Activated gamma-delta T cell treated with anti-CD3 and anti-CD28 coated beads, Interleukin-2, amount 50 U/mL, for 16 hours (primary cell): ENCODE data around the gene PRR5L.
A peak's percentile ranks its signal among the peaks of the same experiment; 100 is the strongest.

Source experiments
- DNase-seq: peaks from one replicate; pipeline ENCODE4 v3.0.0-alpha.2; 2020; ENCODE audit warnings: low read depth

PRR5L gene

GRCh38 chr11:36402568-36403170 lies 106.6 kb downstream of the PRR5L start:
- DNase-seq = no peak

DNA sequence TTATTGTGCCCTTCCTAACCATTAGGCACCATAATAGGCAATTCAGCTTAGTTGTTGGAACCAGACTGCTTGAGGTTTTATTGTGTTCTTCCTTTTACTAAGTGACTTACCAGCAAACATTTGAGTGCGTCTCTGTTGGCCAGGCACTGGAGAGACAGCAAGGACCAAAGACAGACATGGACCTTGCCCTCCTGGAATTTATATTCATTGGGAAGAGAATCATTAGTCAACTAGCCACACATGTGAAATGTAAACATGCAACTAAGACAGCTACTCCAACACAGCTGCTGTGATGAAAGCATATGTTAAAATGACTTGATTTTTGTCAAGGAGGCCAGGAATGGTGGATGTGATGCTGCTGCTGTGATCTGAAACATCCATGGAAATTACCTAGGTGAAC lies 107.6 kb downstream of the PRR5L start:
- no peak for DNase-seq

GRCh38 chr11:36404831-36405230 lies 108.7 kb downstream of the PRR5L start:
- DNase-seq = no peak

DNA sequence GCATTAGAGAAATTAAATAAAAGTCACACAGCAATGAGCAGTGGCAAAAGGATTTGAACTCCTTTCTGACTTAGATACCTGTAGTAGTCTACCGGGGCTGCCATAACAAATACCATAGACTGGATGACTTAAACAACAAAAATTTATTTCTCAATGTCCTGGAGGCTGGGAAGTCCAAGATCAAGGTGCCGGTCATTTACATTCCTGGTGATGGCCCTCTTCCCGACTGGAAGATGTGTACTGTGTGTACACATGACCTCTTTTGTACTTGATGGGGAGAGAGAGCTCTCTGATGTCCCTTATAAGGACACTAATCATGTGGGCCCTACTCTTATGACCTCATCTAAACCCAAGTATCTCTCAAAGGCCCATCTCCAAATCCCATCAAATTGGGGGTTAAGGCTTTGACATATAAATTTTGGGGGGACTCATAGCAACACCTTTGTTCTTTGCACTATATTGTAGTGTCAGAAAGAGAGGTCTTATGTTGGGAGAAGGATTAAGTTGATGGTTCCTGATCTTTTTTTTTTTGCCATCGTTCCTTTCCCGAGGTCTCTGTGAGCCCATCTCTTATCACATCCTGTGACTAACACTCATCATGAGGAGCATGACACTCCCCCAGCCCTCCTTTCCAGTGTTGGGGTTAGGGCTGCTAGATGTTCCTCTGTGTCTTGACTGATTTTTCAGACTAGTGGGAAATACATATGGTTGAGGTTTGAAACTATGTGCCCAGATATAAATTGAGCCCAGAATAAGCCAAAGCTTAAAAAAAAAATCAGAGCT lies 109.7 kb downstream of the PRR5L start:
- no peak for DNase-seq

- DNase-seq = no peak
Observed at GRCh38 chr11:36407356-36407755, 111.3 kb downstream of the PRR5L start.

DNA sequence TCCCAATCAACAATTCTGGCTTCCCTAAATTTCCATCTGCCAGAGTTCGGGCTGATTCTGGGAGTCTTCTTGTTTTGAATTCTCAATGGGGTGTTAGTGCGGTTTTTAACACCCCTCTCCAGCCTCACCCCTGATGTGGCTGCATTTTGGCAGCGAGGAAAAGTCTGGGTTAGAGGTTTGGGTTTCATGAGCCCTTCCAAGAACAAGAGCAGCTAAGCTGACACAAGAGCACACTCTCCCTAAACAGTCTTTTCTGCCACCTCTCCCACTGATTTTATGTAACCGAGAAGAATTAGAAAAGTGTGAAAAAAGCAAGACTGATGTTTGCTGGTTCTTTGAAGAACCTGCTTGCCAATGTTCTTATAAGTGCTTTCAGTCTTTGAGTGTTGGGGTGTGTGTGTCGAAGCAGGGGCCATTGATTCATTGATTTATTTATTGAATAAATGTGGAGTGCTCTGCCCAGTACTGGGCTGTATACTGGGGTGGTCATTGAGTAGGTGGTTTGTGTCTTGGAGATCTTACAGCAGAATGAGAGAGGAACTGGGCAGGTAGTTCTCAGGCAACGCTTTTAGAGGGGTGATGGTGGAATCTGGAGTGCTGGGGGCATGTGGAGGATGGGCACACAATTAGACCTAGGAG lies 112.5 kb downstream of the PRR5L start:
- DNase-seq = no peak

GRCh38 chr11:36409152-36409816 lies 113.2 kb downstream of the PRR5L start:
- DNase-seq = no peak

GRCh38 chr11:36411202-36411640 lies 115.1 kb downstream of the PRR5L start:
- no peak for DNase-seq

DNA sequence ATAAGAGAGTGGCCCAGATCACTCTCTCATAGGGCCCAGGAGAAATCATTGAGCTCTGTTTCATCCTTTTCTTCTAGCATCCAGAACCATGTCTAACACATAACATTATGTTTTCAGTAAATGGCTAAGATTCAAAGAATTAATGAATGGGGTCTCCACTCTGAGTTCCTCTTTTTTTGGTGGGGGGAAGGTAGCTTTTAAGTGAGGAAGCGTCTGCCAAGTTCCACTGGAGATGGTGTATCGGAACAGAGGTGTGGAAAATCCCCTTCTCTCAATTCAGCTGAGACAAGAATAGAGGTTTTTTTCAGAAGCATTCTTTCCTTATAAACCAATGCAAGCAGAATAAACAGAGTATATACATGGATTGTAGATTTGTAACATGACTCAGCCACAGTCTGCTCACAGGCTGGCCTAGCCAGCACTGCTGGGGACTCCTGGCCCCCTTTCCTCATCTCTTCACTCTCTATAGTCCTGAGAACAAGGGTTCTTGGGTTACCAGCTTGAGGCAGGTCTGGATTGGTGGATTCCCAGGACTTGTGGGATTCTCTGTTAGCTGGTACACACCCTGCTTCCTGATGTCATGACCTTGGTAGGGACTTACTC lies 116.8 kb downstream of the PRR5L start:
- no peak for DNase-seq

DNA sequence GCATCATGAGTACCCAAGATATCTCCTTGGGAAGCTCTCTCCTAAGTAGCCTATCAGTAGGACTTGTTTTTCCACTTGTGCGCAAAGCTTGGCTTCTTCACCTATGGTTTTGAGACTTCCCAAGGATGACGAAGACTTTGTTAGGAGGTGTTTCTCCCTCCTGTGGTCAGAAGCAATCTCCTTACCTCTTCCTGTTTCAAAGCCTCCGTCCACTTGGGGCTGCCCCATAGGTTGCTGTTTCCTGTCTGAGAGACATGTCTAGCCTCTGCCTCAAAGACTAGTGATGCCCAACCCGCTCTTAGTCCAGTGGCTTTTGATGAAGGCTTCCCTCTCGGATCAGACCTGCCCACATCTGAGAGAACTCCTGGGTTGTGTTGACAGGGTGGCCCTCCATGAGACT lies 121.1 kb downstream of the PRR5L start:
- no peak for DNase-seq

GRCh38 chr11:36419791-36420424 lies 123.8 kb downstream of the PRR5L start:
- no peak for DNase-seq

DNA sequence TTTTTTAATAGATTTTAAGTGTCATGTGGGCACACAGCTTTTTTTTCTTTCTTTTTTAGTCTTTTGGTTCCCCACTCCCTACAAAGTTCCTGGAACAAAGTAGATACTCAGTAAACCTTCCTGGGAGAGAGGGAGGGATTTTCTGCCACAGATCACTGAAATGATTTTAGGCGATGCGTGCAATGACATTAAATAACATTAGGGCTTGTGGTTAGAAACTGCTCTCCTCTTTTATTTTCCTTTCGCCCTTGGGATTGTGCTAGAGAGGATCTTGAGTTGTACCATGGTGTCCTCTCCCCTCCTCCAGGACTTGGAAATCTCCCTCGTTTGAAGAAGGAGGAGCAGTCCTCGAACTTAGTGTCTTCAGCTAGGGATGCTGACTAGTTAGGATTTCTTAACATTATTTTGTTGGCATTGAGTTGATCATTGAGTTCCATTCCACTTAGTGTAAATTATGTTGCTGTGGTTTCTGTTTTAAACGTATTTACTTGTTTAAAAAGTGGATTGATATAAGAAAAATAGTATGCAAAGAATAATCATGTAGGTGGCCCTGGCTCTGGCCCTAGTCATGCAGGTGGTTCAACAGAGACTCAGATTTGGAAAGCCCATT lies 125.6 kb downstream of the PRR5L start:
- no peak for DNase-seq

DNA sequence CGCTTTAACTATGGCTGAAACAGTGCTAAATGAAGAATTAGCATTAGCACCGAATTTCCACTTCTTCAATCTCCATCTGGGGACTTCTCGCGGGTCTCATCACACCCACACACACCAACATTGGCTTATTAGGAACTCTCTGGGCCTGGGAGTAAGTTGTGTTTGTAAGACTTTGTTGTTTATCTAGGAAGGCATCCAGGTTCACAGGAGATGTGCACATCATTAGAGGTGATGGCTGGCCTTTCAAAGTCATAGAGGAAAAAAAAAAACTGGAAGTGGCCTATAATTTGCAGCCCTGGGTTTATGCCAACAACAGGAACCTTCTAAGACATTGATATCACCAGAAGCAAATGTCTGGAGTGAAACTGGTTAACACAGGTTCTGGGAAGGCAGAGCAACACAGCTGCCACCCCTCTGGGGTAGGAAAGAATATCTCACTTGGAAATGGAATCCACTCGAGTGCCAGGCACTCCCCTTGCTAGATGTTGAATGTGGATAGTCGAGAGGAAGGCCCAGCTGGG lies 129.5 kb downstream of the PRR5L start:
- DNase-seq = no peak

GRCh38 chr11:36426226-36426848 lies 130.2 kb downstream of the PRR5L start:
- DNase-seq = no peak

DNA sequence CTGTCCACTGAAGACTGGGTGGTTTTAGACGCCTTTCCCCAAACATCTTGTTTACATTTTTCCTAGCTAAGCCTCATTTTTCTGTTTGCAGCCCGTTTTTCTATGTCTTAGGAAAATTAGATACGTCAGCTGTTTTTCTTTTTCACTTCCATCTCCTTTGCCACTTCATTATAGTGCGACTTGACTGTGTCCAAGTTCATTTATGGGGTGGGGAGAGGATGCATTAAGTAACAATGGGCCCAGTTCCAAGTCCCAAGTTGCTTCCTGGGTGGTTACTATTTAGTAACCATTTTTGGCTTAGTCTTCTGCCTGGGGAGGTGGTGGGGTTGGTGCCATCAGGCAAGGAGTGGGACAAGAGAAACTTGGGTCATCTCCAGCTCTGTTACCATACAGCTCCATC lies 131.0 kb downstream of the PRR5L start:
- no peak for DNase-seq

DNA sequence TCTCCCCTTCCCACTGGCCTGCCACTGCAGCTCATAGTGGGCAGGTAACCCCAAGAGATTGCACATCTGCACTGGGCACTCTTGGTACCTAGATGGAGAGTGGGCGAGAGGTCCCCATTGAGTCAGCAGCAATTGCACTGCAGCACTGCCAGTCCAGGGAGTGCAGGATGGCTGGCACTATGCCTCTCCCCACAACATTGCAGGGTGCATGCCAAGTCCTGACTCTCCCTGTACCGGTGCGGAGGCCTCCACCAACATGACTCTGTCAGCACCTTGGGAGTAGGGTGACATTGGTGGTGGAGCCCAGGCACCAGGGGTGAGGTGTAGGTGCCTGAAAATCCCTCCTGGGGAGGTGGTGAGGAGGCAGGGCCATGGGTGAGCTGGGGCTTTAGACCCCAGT lies 131.8 kb downstream of the PRR5L start:
- no peak for DNase-seq

DNA sequence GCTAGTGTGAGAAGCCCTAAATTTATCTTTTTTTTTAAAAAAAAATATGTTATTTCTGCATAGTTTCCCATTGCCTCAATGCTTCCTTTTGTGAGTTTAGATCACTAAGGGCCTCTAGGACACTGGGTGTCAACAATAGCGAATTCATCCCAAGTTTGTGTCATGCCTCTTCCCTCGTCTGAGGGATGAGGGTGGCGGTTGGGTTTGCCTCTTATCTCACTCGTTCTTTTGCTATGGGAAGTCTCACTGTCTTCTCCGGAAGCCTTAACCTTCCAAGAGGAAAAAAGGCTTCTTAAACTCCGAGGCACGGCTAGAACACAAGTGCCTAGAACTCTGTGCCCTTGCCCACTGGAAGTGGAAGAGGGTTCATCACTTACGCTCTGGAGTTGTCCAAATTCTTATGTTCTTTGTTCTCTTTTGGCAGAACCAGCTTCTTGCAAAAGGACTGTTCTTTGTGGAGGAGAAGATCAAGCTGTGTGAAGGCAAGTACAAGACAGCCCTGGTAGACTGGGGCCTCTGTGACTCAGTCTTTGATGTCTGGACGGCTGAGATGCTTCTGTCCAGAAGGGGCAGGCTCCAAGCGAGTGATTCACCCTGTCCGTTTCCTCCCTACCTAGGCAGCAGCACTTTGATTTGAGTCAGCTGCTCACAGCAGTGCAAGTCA lies 135.5 kb downstream of the PRR5L start:
- peak; percentile 19 for DNase-seq

DNA sequence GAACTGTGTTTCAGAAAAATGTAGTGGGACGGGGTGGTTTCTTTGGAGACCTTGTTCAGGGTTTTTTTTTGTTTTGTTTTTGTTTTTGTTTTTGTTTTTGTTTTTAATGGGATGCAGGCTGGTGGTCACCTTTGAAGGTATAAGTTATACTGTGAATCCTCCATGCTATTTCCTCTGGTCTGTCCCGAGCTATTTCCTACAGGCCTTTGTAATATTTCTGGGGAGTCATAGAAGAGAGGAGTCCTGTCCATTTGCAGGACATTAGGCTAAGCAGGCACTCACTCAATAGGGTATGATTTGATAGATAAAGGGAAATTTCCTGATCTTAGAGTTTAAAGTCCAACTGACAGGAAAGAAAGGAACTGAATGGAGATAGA lies 136.0 kb downstream of the PRR5L start:
- no peak for DNase-seq

DNA sequence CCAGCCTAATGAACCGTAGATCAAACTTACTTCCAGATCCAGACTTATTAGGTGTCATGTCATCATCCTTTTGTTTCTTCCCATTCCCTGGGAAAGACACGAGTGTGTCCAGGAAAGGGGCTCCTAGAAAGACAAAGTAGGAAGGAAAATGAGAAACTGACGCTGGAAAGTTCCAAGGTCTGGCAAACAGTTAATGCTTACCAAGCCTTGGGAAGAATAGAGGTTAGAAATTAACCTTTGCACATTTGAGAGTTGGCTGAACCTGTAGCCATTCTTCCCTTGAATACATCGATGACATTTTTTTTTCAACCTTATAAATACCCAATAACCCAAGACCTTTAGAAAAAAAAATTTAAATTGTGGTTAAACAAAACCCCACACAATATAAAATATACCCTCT lies 136.7 kb downstream of the PRR5L start:
- DNase-seq = no peak

- DNase-seq = no peak
Observed at GRCh38 chr11:36436064-36436463, 140.0 kb downstream of the PRR5L start.
